Peyer's patch (tissue), 4 donors: ENCODE measurements around the gene LAMA5. TPM values are rescaled to one million over a fixed set of nuclear protein-coding genes. Genes with fewer than 3 reads are reported as not detected.

Experiments
- DNase-seq, 3 donors: peaks; one replicate each; pipeline ENCODE4 v3.0.0-alpha.2; 2017 to 2019
- H3K27ac ChIP-seq, 4 donors: fragments of 200-600 bp; sonication (generic); one replicate each; pipeline ENCODE4 v1.5.1; 2016 to 2019
- H3K27me3 ChIP-seq, 2 donors: fragments of 200-600 bp; sonication (generic); one replicate each; pipeline ENCODE4 v1.5.1; 2019
- H3K36me3 ChIP-seq, 3 donors: fragments of 200-600 bp; sonication (generic); one replicate each; pipeline ENCODE4 v1.5.1; 2016 to 2019
- H3K4me1 ChIP-seq, 4 donors: fragments of 200-600 bp; sonication (generic); one replicate each; pipeline ENCODE4 v1.5.1; 2016 to 2019
- H3K4me3 ChIP-seq, 4 donors: fragments of 200-600 bp; sonication (generic); 1 replicate in 3 of 4; 2 replicates in 1 of 4; pipeline ENCODE4 v1.5.1; 2016 to 2019; ENCODE audit warnings: mild to moderate bottlenecking in 1 of 4
- H3K9me3 ChIP-seq, 4 donors: fragments of 200-600 bp; sonication (generic); one replicate each; pipeline ENCODE4 v1.5.1; 2016 to 2019; ENCODE audit warnings: mild to moderate bottlenecking in 1 of 4
- CTCF ChIP-seq, 6 experiments: fragments of 450-650 bp in 4 of 6; fragments of 200-600 bp in 2 of 6; sonication (generic) in 1 of 6; IDR thresholded peaks; one replicate each; pipeline ENCODE4 v1.5.1; 2017 to 2019; ENCODE audit warnings: antibody characterized with exemption in 6 of 6, mild to moderate bottlenecking in 3 of 6, moderate library complexity in 1 of 6
- POLR2A ChIP-seq, 2 donors: fragments of 450-650 bp; IDR thresholded peaks; one replicate each; pipeline ENCODE4 v1.5.1; 2017; ENCODE audit warnings: antibody characterized with exemption in 2 of 2, mild to moderate bottlenecking in 2 of 2, moderate library complexity in 2 of 2
- total RNA-seq, 4 donors: library from RNA; depleted of rRNA; stranded (reverse); fragments of >200 nt; gene quantifications; one replicate each; pipeline ENCODE4 v1.1.0, GENCODE V29; 2016

LAMA5 gene
- total RNA-seq, 4 donors from 2014 or later, result 31.2 to 328 (median 87.3) TPM

GRCh38 chr20:62387933-62388635 is 21.0 kb upstream of the LAMA5 start:
- TF ChIP-seq POLR2A (IDR thresholded peaks at IDR 0.05) (no peak), CTCF (IDR thresholded peaks at IDR 0.05) (no peak)
- Histone ChIP-seq H3K27me3 (no peaks in the 10 kb centered on the region), H3K36me3 (peaks cover 0 to 21% (median 0%) of the 10 kb centered on the region in 3 donors), H3K4me1 (peaks cover 0 to 23% (median 16%) of the 10 kb centered on the region in 4 donors), H3K4me3 (peak overlapping the region; percentile 72 to 98 (median 84)), H3K9me3 (no peaks in the 10 kb centered on the region), H3K27ac (peak overlapping the region in 2 of 4 donors; percentile 91 to 97)
- DNase-seq, result no peak

DNA sequence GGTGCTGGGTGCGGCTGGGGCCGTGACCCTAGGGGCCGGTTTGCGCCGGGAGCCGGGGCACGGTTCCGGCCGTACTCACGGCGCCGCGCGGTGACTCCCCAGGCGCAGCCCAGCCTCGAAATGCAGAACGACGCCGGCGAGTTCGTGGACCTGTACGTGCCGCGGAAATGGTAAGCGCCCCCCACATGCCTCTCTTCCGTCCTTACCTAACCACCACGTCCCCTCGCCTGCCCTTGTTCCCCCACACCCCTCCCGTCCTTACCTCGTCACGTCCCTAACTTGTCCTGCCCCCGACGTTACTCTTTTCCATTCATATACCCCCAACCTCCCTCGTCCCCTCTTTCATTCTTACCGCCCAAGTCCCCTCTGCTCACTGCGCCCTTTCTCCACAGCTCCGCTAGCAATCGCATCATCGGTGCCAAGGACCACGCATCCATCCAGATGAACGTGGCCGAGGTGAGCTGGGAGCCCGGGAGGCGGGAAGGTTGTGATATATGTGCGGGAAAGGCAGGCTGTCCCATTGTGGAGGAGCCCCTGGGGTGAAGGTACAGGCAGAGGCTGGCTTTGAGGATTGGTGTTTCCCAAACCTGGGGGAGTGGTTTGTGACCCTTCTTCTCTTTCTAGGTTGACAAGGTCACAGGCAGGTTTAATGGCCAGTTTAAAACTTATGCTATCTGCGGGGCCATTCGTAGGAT is 20.3 kb upstream of the LAMA5 start:
- H3K4me3 ChIP-seq, result peak overlapping the region; percentile 72 to 98 (median 84)
- H3K36me3 ChIP-seq, result peaks cover 0 to 14% (median 0%) of the 10 kb centered on the region in 3 donors
- TF ChIP-seq POLR2A (IDR thresholded peaks at IDR 0.05), result no peak
- no peak for TF ChIP-seq CTCF (IDR thresholded peaks at IDR 0.05)
- no peak for DNase-seq
- H3K27ac ChIP-seq, result peak overlapping the region; percentile 91 to 98 (median 95)
- no peaks in the 10 kb centered on the region for H3K9me3 ChIP-seq
- H3K27me3 ChIP-seq, result no peaks in the 10 kb centered on the region
- peaks cover 0 to 23% (median 18%) of the 10 kb centered on the region in 4 donors for H3K4me1 ChIP-seq

DNA sequence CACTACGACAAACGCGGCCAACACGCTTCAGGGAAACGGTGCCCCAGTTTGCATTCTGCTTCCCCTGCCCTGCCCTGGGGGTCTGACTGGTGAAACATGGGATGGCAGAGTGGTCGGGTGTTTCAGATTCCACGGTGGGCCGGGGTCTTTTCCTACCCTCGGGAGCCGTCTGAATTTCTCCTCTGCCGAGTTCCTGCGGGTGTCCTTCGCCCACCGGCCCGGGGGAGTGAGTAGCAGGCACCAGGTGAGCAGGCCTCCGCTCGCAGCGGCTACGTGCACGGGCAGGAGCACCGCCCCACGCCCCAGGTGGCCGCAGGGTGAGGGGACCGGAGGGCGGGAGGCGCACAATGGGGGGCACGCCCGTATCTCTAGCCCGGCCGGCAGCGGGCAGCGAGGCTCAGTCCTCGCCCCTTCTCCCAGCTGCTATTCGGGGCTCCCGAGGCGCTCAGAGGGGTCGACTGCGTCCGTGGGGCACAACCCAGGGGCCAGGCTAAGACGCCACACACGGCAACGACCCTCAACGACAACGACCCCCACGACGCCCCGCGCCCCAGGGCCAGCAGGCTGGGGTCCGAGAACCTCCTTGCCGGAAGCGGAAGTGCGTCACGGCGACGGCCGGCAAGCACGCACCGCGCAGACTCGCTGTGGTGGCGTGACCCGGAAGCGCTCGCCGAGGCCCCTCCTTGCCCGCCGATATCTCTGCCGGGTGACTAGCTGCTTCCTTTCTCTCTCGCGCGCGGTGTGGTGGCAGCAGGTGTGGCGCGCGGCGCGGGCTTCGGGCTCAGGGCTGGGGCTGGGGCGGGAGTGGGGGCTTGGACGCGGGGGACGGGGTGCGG is 19.5 kb upstream of the LAMA5 start, which contains the start of gene RPS21:
Gene RPS21, plus strand, starts transcription at position 721 of the 836 bp plus-strand sequence. CDS start 236 bp downstream, outside the sequence.
- H3K27ac ChIP-seq, result peak within 1 kb of the TSS; percentile 91 to 98 (median 95)
- no peaks in the 10 kb centered on the region for H3K9me3 ChIP-seq
- H3K4me3 ChIP-seq, result peak within 1 kb of the TSS; percentile 72 to 98 (median 84)
- TF ChIP-seq CTCF (IDR thresholded peaks at IDR 0.05) (peak in 3 of 6 experiments; percentile 8 to 14 (median 13)), POLR2A (IDR thresholded peaks at IDR 0.05) (peak; percentile 70 to 73)
- no peaks in the 10 kb centered on the region for H3K27me3 ChIP-seq
- H3K36me3 ChIP-seq, result peaks cover 0 to 12% (median 0%) of the 10 kb centered on the region in 3 donors
- peaks cover 0 to 23% (median 18%) of the 10 kb centered on the region in 4 donors for H3K4me1 ChIP-seq
- peak; percentile 93 to 97 (median 96) for DNase-seq

- Histone ChIP-seq H3K4me3 (no peak overlapping the region), H3K9me3 (no peaks in the 10 kb centered on the region), H3K4me1 (peaks cover 0 to 23% (median 10%) of the 10 kb centered on the region in 4 donors), H3K27ac (peak overlapping the region in 1 of 4 donors; percentile 37), H3K36me3 (no peaks in the 10 kb centered on the region), H3K27me3 (no peaks in the 10 kb centered on the region)
- peak in 1 of 2 donors; percentile 14 for TF ChIP-seq POLR2A (IDR thresholded peaks at IDR 0.05)
- peak; percentile 79 to 94 (median 91) for TF ChIP-seq CTCF (IDR thresholded peaks at IDR 0.05)
- DNase-seq, result peak; percentile 83 to 94 (median 84)
These were observed 15.4 kb upstream of the LAMA5 start for GRCh38 chr20:62382306-62383198.
